AG09309 (cell line): ENCODE measurements around the gene CHD6.

Experiments
- DNase-seq: peaks from one replicate; pipeline ENCODE4 v3.0.0-alpha.2; 2010; ENCODE audit warnings: low read depth
- H3K4me3 ChIP-seq: 2 replicates; pipeline ENCODE4 v1.5.1; 2011; ENCODE audit warnings: mild to moderate bottlenecking, low read depth, low read length, moderate library complexity; ENCODE audit not compliant: control insufficient read depth
- TF ChIP-seq, protein P1 (sequence below): IDR thresholded peaks from 2 replicates; pipeline ENCODE4 v1.5.1; 2011; ENCODE audit warnings: mild to moderate bottlenecking, low read depth, low read length, inconsistent platforms; ENCODE audit not compliant: insufficient read depth, control insufficient read depth; ENCODE audit errors: missing control alignments

Gene CHD6

GRCh38 chr20:41390889-41391288 lies 227.3 kb downstream of the CHD6 start:
- H3K4me3 ChIP-seq: no peak overlapping the region
- DNase-seq: no peak
- TF ChIP-seq, protein P1, sequence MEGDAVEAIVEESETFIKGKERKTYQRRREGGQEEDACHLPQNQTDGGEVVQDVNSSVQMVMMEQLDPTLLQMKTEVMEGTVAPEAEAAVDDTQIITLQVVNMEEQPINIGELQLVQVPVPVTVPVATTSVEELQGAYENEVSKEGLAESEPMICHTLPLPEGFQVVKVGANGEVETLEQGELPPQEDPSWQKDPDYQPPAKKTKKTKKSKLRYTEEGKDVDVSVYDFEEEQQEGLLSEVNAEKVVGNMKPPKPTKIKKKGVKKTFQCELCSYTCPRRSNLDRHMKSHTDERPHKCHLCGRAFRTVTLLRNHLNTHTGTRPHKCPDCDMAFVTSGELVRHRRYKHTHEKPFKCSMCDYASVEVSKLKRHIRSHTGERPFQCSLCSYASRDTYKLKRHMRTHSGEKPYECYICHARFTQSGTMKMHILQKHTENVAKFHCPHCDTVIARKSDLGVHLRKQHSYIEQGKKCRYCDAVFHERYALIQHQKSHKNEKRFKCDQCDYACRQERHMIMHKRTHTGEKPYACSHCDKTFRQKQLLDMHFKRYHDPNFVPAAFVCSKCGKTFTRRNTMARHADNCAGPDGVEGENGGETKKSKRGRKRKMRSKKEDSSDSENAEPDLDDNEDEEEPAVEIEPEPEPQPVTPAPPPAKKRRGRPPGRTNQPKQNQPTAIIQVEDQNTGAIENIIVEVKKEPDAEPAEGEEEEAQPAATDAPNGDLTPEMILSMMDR: no peak

DNA sequence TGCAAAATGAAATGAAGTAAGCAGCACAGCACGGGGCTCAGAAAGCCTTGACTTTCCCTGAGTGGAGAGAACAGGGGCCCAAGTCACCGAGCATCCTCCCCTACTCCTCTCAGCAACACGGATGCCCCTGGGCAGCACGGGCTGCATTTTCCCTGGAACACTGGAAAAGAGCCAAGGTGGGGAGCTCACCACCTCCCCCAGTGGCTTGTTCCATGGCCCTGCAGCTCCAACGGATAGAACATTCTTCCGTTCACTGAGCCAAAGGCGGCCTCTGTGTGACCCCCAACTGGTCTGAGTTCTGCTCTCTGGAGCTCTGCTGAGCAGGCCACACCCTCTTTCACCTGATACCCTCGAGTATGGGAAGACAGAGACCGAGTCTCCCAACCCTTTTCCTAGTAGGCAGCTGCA lies 230.7 kb downstream of the CHD6 start:
- H3K4me3 ChIP-seq: no peak overlapping the region
- TF ChIP-seq, protein P1: no peak
- no peak for DNase-seq

GRCh38 chr20:41386502-41387427 lies 231.4 kb downstream of the CHD6 start:
- DNase-seq: peak; percentile 38
- H3K4me3 ChIP-seq: no peak overlapping the region
- TF ChIP-seq, protein P1: no peak

DNA sequence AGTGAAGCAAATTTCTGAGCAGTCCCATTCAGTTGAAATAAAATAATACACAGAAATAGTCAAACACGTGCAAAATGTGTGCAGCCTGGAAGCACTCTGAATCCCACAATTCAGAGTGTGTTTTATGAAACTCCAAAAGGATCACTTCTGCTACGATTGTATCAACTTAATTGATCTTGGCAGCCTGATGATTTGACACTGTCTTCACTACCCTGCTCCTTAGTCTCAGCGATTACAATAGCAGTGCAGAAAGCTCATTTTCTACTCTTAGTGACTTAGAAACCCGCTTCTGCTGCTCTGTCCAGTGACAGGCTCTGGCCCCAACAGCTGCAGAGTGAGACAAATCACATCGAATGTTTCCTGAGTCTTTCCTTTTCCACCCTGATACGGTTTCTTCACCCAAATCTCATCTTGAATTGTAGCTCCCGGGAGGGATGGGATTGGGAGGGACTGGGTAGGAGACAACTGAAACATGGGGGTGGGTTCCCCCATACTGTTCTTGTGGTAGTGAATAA lies 235.3 kb downstream of the CHD6 start:
- DNase-seq: no peak
- TF ChIP-seq, protein P1: no peak
- H3K4me3 ChIP-seq: no peak overlapping the region

- TF ChIP-seq, protein P1: no peak
- no peak for DNase-seq
- H3K4me3 ChIP-seq: no peak overlapping the region
Observed at GRCh38 chr20:41380551-41381193, 237.5 kb downstream of the CHD6 start.

DNA sequence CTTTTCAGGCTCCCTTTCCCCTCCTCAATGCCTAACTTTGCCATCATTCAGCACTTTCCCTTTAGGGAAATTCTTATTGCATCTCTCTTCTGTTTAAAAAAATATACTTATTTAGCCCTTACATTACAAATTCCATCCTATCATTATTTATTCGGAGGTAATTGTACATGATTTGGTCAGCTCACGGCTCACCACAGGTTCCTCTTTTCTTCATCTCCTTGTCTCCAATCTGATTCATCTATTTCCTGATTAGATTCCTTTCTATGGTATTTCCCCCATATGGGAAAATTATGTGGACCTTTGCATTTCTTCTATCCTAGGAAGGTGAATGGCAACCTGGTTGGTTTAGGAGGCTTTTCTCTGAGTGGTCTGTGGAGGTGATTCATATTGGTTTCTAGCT lies 238.6 kb downstream of the CHD6 start:
- no peak for DNase-seq
- TF ChIP-seq, protein P1: no peak
- H3K4me3 ChIP-seq: no peak overlapping the region
